ENCODE data around the gene SPATA12. TPM values are rescaled to one million over a fixed set of nuclear protein-coding genes. Genes with fewer than 3 reads are reported as not detected.
"Not testable (repeated sequence)": the region's sequence is repeated elsewhere in the genome, so short reads cannot be mapped to it uniquely, and the experiment has no call there.

The SPATA12 gene
- total RNA-seq, 2 experiments from 2014 or later: not detected

DNA sequence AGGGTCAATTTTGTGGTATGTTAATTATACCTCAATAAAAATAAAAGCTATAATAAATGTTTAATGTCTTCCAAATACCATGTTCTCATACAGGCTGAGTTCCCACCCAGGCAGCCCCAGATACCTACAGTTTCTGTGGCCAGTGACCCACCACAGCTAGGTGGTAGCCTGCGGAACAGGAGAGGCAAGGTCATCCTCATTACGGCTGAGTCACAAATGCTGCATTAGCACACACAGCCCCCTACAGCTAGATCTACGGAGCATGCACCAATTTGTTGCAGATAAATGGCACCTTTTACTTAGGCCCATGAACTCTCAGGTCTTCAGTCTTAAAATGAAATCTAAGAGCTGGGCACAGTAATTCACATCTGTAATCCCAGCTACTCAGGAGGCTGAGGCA, 5.1 kb downstream of the SPATA12 start:
- Mint-ChIP-seq H3K27me3 (peaks cover 29% of the 10 kb centered on the region), H3K36me3 (no peaks in the 10 kb centered on the region), H3K4me3 (no peak overlapping the region), H3K27ac (no peak overlapping the region), H3K9me3 (no peaks in the 10 kb centered on the region), H3K4me1 (peaks cover 7% of the 10 kb centered on the region)
- no peak for DNase-seq

DNA sequence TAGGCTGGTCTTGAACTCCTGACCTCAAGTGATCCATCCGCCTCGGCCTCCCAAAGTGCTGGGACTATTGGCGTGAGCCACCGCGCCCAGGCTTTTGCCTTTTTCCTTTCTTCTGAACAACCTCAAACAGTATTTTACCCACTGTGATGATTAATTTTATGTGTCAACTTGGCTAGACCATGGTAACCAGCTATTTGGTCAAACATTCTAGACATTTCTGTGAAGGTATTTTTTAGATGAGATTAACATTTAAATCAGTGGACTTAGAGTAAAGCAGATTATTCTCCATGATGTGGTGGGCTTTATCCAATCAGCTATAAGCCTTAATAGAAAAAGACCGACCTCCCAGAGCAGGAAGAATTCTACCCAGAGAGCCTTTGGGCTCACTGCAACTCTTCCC, 6.0 kb downstream of the SPATA12 start:
- DNase-seq: no peak
- peaks cover 29% of the 10 kb centered on the region for H3K27me3 Mint-ChIP-seq
- H3K36me3 Mint-ChIP-seq: no peaks in the 10 kb centered on the region
- H3K4me1 Mint-ChIP-seq: peaks cover 7% of the 10 kb centered on the region
- H3K27ac Mint-ChIP-seq: no peak overlapping the region
- H3K9me3 Mint-ChIP-seq: no peaks in the 10 kb centered on the region
- no peak overlapping the region for H3K4me3 Mint-ChIP-seq

DNA sequence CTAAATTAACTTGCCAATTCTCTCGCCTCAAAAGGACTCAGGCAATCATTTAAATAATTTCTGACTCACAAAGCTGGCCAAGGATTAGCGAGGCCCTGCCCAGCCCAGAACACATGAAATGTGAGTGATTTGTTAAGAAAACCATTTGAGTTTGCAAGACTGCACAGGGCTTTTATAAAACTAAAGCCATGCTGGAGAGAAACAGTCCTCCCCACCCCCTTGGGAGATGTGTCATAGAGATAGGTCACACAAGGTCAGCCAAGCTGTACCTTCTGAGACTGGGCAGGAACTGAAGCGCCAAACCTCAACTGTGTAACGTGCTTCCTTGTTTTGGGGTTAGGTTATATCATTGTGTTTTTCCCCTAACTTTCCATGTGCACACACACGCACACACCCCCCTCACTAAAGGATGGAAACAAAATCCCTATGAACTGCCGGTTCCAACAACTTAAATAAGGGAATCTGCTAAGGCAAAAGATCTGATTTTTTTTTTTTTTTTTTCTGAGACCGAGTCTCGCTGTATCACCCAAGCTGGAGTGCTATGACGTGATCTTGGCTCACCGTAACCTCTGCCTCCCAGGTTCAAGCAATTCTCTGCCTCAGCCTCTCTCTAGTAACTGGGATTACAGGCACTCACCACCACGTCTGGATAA, 8.1 kb downstream of the SPATA12 start:
- Mint-ChIP-seq H3K4me3 (no peak overlapping the region), H3K9me3 (no peaks in the 10 kb centered on the region), H3K27me3 (peaks cover 32% of the 10 kb centered on the region), H3K4me1 (peaks cover 7% of the 10 kb centered on the region), H3K27ac (no peak overlapping the region), H3K36me3 (no peaks in the 10 kb centered on the region)
- no peak for DNase-seq

DNA sequence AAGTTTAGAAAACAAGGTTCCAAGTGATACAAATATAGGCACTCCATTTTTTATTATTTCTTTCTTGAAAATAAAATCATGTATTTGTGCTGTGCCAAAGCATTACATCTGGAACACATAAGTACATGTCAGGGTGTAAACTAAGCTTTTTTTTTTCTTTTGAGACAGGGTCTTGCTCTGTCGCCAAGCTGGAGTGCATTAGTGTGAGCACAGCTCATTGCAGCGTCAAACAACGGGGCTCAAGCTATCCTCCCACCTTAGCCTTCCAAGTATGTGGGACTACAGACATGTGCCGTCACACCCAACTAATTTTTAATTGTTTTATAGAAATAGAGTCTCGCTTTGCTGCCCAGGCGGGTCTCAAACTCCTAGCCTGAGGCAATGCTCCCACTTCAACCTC, 9.0 kb downstream of the SPATA12 start:
- Mint-ChIP-seq H3K27me3 (peaks cover 38% of the 10 kb centered on the region), H3K4me1 (peaks cover 9% of the 10 kb centered on the region), H3K9me3 (no peaks in the 10 kb centered on the region), H3K36me3 (no peaks in the 10 kb centered on the region), H3K27ac (no peak overlapping the region), H3K4me3 (no peak overlapping the region)
- no peak for DNase-seq

DNA sequence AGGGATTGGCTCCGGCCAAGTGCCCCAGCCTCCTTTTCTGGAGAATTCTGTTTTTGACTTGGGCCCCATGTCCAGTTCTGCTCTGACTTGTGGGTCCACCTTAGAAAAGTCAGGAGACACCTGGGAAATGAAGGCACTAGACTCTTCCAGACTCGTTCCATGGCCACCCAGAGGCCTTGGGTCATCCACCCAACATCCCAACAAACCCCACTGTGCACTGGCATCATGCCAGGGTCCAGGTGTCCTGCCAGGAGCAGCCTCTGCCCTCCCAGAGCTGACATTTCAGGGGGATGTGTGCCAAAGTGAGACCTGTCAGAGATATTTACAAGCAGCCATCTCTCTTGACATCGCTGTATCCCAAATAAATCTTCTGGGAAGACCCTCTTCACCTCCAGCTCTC, 13.2 kb downstream of the SPATA12 start:
- H3K4me1 Mint-ChIP-seq: peaks cover 8% of the 10 kb centered on the region
- no peak overlapping the region for H3K27ac Mint-ChIP-seq

DNA sequence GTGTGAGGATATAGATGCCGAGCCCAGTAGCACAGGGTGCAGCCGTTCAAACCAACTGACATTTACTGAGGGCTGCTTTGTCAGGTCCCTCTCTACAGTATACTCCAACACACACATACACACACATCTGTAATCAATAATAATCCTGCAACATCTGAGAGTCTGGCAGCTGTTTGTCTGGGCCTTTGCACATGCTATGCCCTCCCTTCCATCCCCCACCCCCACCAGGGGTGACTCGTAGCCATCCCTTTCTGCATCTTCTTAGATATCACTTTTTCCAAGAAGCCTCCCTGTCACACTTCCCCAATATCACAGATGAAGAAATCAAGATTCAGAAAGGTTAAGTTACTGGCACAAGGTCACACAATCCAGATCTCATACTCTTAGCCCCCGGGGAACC, 13.7 kb downstream of the SPATA12 start:
- no peaks in the 10 kb centered on the region for H3K36me3 Mint-ChIP-seq
- no peak for DNase-seq
- H3K9me3 Mint-ChIP-seq: no peaks in the 10 kb centered on the region
- no peak overlapping the region for H3K4me3 Mint-ChIP-seq
- no peak overlapping the region for H3K27ac Mint-ChIP-seq
- peaks cover 69% of the 10 kb centered on the region for H3K27me3 Mint-ChIP-seq
- peaks cover 6% of the 10 kb centered on the region for H3K4me1 Mint-ChIP-seq

More for the DNA sequence above, 13.2 kb downstream of the SPATA12 start:
- no peak overlapping the region for H3K4me3 Mint-ChIP-seq
- no peaks in the 10 kb centered on the region for H3K36me3 Mint-ChIP-seq
- no peak for DNase-seq
- H3K27me3 Mint-ChIP-seq: peaks cover 74% of the 10 kb centered on the region
- no peaks in the 10 kb centered on the region for H3K9me3 Mint-ChIP-seq

DNA sequence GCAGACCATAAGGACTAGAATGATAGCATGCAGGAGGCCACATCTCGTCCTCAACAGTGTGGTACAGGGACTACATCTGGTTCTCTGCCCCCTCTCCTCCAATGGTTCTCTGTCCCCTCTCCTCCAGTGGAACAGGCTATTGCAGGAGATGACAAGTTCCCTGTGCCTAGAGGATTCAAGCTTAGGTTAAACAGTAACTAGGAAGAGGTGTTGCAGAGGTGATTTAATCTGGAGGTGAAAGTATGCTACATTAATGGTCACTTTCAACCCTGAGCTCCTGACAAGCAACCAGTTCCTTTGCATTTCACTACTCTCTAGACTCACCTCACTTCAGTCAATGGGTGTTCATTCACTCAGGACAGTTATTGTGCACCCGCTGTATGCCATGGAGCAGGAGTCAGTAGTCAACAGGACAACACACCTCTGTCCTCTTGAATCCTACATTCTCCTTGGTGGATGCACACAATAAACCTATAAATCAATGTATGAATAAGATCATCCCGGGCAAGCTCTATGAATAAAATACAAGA, 16.0 kb downstream of the SPATA12 start:
- Mint-ChIP-seq H3K4me3 (no peak overlapping the region), H3K27ac (no peak overlapping the region), H3K27me3 (peaks cover 68% of the 10 kb centered on the region), H3K9me3 (no peaks in the 10 kb centered on the region), H3K4me1 (peaks cover 6% of the 10 kb centered on the region), H3K36me3 (no peaks in the 10 kb centered on the region)
- no peak for DNase-seq

DNA sequence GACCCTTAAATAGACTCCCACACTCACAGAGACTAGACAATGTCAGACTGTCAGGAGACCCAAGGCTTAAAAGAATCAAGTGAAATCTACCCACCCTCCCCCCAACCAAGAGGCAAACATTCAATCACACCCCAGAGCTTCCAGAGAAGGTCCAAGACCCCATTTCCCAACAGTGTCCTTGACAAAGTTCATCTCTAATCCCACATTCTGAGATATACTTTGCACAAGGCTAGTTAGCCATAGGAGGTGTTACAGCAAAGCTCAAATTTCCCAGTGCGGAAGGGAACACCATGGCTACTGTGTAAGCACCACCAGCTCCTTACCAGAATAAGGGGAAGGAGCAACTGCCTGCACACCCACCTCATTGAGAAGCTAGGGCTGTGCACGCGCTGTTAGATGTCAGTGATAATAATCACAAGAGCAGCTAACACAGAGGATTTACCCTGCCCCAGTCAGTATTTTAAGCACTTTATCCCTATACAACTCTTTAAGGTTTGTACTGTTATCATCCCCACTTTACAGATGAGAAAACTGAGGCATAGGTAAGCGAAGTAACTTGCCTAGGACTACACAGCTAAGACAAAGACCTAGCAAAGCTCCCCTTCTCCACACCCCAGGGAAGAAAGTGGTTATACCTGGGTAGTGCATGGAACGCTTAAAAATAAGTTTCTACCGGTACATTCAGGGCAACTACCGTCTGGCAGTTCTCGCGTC, 17.3 kb downstream of the SPATA12 start:
- DNase-seq: no peak
- peaks cover 6% of the 10 kb centered on the region for H3K4me1 Mint-ChIP-seq

DNA sequence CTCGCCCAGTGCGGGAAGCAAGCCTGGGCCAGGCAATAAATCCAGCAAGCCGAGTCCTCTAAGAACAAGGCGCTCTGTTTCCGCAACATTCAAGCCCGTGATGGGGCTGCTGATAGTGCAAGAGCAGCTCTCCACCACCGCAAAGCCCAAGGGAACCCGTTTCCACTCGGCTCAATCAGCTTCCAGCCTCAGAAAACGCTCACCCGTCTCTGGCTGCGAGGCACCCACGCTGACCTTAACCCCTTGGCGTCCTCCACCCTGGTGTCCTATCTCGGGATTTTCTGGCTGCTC, 17.8 kb downstream of the SPATA12 start:
- Mint-ChIP-seq H3K4me1 (peaks cover 6% of the 10 kb centered on the region), H3K36me3 (no peaks in the 10 kb centered on the region), H3K9me3 (no peaks in the 10 kb centered on the region), H3K27ac (no peak overlapping the region), H3K27me3 (peaks cover 59% of the 10 kb centered on the region), H3K4me3 (peak overlapping the region; percentile 54)
- peak; percentile 11 for DNase-seq

More for the DNA sequence above, 17.3 kb downstream of the SPATA12 start:
- Mint-ChIP-seq H3K4me3 (peak overlapping the region; percentile 54), H3K27ac (no peak overlapping the region), H3K9me3 (no peaks in the 10 kb centered on the region), H3K36me3 (no peaks in the 10 kb centered on the region), H3K27me3 (peaks cover 62% of the 10 kb centered on the region)

DNA sequence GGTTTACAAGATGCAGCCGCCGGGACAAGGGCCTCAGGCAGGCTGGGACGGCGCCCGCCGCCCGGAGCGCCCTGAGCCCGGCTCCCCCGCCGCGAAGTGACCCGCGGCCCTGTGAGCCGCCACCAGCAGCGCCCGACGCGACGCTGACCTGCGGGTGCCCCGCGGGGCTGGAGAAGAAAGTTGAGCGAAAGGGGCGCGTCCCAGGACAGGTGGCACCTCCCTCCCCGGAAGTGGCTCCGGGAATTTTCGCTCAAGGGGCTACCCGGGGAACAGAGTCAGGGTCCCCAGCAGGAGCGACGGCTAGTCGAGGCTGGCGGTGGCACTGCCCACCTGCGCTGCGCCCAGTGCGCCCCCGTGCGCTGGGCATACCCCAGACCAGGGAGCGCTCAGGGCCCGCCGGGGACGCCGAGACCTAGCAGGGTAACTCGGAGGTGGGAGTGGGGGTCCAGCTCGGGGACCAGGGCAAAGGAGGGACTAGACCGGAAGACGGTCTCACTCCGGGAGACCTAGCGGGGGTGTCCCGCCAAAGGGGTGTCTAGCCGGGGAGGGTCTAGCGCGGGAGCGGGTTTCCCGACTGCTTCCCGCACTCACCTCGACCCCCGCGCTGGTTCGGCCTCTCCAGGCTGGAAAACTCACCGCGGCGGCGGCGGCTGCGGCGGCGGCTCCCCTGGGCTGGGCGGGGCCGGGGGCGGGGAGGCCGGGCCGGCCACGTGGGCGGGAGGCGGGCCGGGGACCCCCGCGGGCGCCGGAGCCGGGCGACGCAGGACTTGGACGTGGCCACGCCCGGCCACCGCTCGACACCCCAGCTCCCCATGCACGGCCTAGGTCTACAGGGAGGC, 18.4 kb downstream of the SPATA12 start:
- Mint-ChIP-seq H3K27ac (no peak overlapping the region), H3K36me3 (no peaks in the 10 kb centered on the region), H3K9me3 (no peaks in the 10 kb centered on the region), H3K4me1 (peaks cover 6% of the 10 kb centered on the region), H3K27me3 (peaks cover 57% of the 10 kb centered on the region), H3K4me3 (peak overlapping the region; percentile 54)
- peak; percentile 22 for DNase-seq

DNA sequence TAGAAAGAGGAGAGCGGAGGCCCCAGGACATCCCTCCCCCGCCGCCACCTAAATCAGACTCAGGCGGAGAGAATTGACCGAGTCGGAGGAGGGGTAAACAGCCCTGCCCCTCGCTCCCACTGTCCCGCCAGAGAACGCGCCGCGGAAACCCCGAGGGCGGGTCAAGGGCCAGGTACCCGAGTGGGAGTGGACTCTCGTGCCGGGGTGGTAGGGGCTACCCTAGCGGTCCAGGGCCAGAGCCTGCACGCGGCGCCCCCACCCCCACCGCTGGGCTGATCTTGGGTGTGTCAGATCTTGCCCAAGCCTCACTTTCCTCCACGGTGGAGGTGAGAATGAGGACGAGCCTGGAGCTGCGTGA, 19.0 kb downstream of the SPATA12 start:
- H3K27me3 Mint-ChIP-seq: peaks cover 51% of the 10 kb centered on the region
- no peaks in the 10 kb centered on the region for H3K9me3 Mint-ChIP-seq
- no peak overlapping the region for H3K4me3 Mint-ChIP-seq
- DNase-seq: no peak
- H3K4me1 Mint-ChIP-seq: peaks cover 4% of the 10 kb centered on the region
- no peaks in the 10 kb centered on the region for H3K36me3 Mint-ChIP-seq
- H3K27ac Mint-ChIP-seq: no peak overlapping the region

DNA sequence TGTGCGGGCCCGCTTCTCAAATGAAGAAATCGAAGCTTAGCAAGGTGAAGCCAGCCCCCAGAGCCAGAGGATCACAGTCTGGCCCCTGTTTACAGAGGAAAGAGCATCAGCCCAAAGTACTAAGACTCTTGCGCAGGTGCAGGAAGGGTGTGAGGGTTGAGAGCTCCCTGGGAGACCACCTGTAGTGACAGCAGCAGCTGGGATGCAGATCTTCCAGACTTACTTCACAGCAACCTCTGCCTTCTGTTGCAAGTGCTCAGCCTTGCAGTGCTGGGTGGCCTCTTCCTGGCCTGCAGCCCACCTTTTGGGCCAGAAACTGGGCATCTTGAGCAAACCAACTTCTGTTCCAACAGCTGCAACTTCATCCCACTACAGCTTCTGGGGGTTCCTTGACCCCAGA, 19.7 kb downstream of the SPATA12 start:
- no peaks in the 10 kb centered on the region for H3K36me3 Mint-ChIP-seq
- no peak for DNase-seq
- peaks cover 44% of the 10 kb centered on the region for H3K27me3 Mint-ChIP-seq
- peak overlapping the region; percentile 55 for H3K4me3 Mint-ChIP-seq
- H3K9me3 Mint-ChIP-seq: no peaks in the 10 kb centered on the region
- no peak overlapping the region for H3K27ac Mint-ChIP-seq
- peaks cover 4% of the 10 kb centered on the region for H3K4me1 Mint-ChIP-seq

DNA sequence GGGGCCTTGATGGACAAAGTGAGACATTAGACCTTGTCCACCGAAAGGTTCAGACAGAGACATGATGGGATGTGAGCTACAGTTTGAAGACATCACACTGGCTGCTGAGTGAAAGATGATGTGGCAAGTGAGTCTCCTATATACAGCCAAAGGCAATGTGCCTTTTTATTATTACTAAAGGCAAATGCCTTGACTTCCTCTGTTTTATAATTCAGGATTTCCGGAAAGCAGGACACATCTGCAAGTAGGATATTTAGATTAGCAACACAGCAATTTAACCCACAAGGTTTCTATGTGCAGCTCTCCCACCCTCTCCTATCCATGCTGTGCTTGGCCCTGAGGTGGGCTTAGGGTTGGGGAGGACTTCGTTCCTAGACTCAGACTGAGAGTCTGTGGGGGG, 20.7 kb downstream of the SPATA12 start:
- no peaks in the 10 kb centered on the region for H3K9me3 Mint-ChIP-seq
- H3K4me1 Mint-ChIP-seq: peaks cover 4% of the 10 kb centered on the region

DNA sequence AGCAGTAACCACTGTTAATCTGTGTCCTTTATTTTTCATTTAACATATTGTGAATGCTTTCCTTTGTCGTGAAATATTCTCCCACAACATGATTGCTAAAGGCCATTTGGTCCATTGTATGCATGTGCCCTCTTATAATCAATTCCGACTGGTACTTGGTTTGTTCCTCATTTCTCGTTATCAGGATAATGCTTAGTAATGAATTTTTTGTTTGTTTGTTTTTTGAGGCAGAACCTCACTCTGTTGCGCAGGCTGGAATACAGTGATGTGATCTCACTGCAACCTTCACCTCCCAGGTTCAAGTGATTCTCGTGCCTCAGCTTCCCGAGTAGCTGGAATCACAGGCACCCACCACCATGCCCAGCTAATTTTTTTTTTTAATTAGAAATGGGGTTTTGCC, 22.0 kb downstream of the SPATA12 start:
- Mint-ChIP-seq H3K4me1 (peaks cover 4% of the 10 kb centered on the region), H3K27ac (no peak overlapping the region), H3K4me3 (no peak overlapping the region), H3K9me3 (no peaks in the 10 kb centered on the region), H3K27me3 (peaks cover 22% of the 10 kb centered on the region), H3K36me3 (no peaks in the 10 kb centered on the region)
- no peak for DNase-seq

More for the DNA sequence above, 20.7 kb downstream of the SPATA12 start:
- Mint-ChIP-seq H3K36me3 (no peaks in the 10 kb centered on the region), H3K27me3 (peaks cover 36% of the 10 kb centered on the region), H3K27ac (no peak overlapping the region), H3K4me3 (no peak overlapping the region)
- DNase-seq: no peak

DNA sequence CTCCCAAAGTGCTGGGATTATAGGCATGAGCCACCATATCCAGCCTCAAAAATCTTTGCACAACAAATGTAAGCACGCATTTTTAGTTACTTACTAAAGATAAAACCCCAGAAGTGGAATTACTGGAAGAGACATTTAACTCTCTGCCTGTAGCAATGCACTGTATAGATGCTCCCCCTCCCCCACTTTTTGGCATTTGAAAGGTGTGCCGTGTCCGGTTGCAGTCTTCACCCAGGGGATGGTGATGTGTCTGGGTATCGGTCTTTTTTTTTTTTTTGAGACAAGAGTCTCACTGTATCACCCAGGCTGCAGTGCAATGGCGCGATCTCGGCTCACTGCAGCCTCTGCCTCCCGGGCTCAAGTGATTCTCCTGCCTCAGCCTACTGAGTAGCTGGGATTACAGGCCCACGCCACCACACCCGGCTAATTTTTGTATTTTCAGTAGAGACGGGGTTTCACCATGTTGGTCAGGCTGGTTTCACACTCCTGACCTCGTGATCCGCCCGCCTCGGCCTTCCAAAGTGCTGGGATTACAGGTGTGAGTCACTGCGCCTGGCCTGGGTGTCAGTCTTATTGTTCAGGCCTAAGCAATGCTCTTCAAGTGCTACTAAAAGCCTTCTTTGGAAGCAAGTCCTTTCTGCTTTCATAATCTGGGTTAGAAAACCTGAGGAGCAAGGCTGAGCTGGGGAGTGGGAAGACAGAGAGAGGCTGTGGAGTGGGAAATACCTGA, 23.0 kb downstream of the SPATA12 start:
- not testable (repeated sequence) for H3K27ac Mint-ChIP-seq, H3K4me1 Mint-ChIP-seq, H3K9me3 Mint-ChIP-seq, DNase-seq, H3K36me3 Mint-ChIP-seq, H3K4me3 Mint-ChIP-seq
- peaks cover 13% of the 10 kb centered on the region for H3K27me3 Mint-ChIP-seq
